NCI-H1436 (cell line): ENCODE results near the gene UBXN11.
"Not testable (repeated sequence)": the region's sequence is repeated elsewhere in the genome, so short reads cannot be mapped to it uniquely, and the experiment has no call there.

Source experiments
- DNase-seq: peaks from one replicate; lab custom pipeline; 2025; lab: John Stamatoyannopoulos, UW

The UBXN11 gene

DNA sequence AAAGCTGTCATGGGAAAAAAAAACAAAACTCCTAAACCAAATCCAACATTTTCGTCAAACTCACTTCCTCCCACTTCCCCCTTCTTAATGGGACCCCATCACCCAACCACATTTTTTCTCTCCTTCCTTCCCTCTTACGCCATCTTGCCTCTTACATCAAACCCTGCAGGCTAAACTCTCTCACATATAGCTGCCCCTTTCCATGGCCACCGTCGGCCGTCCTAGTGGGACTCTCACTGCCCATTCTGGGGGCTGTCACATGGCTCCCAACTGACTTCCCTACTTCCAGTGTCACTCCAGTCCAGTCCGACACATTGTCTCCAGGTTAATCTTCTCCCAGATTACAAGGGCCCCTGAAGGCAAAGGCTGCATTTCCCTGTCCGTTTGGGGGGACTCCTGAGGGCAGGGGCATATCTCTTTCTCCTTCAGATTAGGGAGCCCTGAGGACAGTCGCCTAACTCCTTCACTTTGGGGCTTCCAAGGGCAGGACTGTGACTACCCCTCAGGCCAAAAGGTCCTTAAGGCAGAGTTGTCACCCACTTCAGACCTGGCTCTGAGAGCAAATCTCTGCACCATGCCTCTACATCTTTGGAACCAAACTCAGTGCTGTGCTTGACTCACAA is 658 bp downstream of the UBXN11 start:
- no peak for DNase-seq

DNA sequence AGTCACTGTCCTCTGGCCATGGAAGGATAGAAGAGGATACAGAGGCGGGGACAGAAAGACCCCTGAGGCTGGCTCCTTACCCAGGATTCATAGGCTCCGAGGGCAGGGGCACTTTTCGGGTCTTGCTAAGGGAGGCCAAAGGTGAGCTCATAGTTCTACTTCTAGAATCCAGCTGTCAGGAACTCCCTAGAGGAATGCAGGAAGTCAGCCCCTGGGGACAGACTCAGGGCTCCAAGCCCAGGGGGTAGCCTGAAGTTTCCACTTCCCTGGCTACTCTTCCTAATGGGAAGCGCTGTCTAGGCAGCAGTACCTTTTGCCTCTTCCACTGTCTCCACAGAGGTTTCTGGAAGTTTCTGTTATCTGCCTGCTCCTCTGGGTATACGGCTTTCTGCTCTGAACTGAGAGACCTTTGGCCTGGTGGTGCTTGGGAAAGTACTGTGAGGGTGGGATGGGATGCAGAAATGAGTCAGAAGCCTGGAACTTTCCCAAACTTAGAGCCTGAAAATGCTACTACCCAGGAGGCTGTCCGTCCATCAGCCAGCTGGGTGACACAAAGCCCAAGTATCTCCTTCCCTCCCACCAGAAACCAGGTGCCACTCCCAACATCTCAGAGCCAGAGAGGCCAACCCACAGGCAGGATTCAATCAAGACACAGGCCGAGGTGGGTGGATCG is 3.6 kb downstream of the UBXN11 start:
- DNase-seq = no peak

- DNase-seq = no peak
Measured at GRCh38 chr1:26300578-26301275, 5.7 kb downstream of the UBXN11 start.

DNA sequence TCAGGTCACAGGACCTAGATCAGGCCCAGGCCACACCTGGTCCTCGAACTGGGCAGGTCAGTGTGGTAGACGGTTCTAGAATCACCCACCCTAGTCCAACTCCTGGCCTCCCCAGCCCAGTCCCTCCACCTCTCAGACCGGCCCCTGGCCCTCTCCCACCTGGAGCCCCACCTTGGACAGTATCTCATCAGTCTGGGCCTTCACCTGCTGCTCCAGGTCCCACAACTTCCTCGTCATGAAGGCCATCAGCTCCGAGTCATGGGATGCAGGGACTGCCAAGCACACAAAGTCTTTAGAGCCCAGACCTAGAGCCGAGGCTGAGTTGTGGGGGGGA is 8.7 kb downstream of the UBXN11 start:
- no peak for DNase-seq

- no peak for DNase-seq
Measured at GRCh38 chr1:26297057-26297790, 9.2 kb downstream of the UBXN11 start.

DNA sequence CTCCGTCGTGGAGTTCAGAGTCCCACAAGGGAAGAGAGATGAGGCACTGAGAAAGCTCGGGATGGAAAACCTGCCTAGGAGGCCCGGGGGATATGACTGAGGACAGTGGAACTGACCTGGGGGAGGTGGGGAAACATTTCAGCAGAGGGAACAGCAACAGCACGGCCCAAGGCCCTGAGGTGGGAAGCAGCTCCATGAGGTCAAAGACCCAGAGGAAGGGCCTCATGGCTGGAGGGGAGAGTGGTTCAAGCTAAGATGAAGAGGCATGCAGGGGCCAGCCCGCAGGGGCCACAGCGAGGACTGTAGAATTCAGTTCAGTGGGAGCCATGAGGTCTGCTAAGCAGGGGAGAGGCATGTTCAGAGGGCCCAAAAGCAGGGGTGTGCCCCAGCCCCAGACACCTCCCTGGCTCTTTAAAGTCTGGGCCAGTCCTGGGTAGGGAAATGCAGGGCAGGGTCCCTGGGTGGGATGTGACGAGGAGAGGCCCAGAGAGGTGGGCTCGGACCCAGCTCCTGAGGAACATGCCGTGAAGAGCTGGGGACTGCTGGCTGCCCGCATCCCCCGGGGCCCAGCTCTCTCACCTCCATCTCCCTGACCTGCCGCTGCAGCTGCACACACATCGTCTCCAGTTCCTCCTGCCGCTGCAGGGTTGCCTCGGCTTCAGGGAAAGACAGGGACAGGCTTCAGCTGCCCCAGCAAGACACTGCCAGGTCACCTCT is 9.9 kb downstream of the UBXN11 start:
- DNase-seq = no peak

DNA sequence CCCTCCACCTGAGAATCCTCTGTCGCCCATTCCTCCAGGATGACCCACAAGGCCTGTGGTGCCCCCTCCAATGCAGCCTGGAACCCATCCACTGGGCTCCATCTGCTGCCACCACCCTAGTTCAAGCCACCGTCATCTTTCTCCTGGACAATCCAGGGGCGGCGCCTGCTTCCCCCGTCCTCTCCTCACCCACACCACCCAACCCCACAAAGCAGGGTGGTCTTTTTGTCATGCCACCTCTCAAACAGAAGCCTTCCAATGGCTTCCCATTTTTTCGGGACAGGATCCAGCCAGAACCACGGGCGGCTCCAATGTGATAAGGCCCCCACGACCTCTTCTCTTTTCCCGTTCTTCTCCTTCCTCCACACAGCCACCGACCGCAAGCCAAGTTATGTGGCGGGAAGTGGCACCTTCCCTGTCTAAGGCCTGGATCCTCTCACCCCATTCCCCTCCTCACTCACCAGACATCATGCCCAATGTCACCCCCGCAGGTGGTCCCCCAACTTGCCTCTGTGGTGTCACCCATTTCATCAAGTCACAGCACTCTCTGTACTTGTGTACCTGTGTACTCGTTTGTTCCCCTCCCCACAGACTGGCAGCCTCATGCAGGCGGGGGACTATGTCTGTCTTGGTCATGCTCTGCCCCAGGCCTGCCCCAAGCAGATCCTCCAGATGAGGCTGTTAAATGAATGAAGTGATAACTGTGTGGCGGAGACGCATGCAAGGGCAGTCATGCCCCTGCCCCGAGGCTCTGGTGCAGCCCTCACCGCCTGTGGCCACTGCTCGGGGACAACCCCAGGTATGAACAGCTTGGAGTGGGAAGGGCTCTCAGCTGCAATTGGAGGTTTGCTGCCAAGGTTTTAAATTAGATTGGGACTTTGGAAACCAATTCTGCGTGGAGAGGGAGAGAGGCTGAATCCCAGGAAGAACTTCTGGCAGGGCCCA is 11.0 kb downstream of the UBXN11 start:
- no peak for DNase-seq

GRCh38 chr1:26293911-26294463 is 12.4 kb downstream of the UBXN11 start:
- DNase-seq = no peak

- not testable (repeated sequence) for DNase-seq
Measured at GRCh38 chr1:26292735-26293134, 13.7 kb downstream of the UBXN11 start.

DNA sequence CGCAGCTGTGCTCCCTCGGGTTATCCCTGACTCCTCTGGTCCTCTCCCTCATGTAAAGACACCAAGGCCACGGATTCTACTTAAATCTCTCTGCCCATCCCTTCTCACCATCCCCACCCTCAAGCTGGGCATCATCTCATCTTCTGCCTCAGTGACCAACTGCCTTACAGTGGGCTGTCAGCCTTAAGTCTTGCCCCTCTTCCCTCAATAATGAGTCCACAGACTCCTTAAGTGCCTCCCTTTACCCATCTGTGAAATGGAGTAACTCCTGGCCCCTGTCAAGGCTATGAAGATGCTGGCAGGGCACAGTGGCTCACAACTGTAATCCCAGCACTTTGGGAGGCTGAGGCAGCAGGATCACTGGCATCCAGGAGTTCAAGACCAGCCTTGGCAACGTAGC is 14.5 kb downstream of the UBXN11 start:
- DNase-seq = no peak

- no peak for DNase-seq
Measured at GRCh38 chr1:26291433-26291832, 15.0 kb downstream of the UBXN11 start.

GRCh38 chr1:26290882-26291261 is 15.6 kb downstream of the UBXN11 start:
- DNase-seq = no peak

- no peak for DNase-seq
Measured at GRCh38 chr1:26290122-26290881, 16.1 kb downstream of the UBXN11 start.

- DNase-seq = no peak
Measured at GRCh38 chr1:26289158-26290059, 17.0 kb downstream of the UBXN11 start.

- DNase-seq = no peak
Measured at GRCh38 chr1:26288311-26288941, 18.0 kb downstream of the UBXN11 start.

DNA sequence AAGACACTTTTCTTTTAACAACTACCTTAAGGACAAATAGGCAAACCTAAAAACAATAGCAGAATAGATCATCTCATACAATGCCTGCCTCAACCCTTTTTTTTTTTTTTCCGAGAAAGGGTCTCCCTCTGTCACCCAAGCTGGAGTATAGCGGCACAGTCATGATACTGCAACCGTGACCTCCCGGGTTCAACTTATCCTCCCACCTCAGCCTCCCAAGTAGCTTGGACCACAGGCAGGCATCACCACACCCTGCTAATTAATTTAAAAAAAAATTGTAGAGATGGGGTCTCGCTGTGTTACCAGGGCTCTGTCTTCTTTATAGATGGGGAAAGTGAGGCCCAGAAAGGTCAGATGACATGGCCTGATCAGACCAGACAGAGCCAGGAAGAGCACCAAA is 18.6 kb downstream of the UBXN11 start:
- DNase-seq = no peak

DNA sequence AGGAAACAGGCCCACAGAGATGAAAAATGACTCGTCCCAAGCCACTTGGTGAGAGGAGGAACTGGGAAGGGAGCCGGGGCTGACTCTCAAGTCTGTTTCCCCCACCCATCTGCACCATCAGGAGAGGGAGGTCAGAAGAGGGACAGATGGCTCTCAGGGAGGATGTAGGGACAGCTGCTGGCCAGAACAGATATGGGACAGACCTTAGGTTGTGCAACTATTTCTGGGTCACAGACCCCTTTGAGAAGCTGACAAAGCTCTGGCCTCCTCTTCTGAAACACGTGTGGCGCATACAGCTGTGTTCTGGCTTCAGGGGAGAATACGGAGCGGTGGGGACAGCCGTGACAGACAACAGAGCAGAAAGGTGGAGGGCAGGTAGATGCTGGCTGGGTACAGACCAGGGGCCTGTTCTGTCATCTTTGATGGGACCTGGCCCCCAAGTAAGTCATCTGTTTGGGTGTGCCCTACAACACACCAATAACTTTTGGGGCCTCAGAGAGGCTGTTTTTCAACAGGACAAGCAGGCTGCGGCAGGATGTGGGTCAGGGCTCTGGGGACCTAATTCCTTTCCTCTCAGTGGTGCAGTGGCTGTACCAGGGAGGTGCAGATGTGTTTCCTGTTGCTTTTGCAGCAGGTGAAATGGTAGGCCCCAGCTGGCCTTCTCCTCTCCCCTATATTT is 19.3 kb downstream of the UBXN11 start:
- DNase-seq = no peak

GRCh38 chr1:26286064-26286416 is 20.4 kb downstream of the UBXN11 start:
- no peak for DNase-seq
